NCI-H524 treated with DMSO at 0.1 percent for 48 hours (cell line): Measurements from ENCODE around the gene RASL10A.

Experiments
- DNase-seq: peaks from one replicate; lab custom pipeline; 2025; lab: John Stamatoyannopoulos, UW

RASL10A gene

DNA sequence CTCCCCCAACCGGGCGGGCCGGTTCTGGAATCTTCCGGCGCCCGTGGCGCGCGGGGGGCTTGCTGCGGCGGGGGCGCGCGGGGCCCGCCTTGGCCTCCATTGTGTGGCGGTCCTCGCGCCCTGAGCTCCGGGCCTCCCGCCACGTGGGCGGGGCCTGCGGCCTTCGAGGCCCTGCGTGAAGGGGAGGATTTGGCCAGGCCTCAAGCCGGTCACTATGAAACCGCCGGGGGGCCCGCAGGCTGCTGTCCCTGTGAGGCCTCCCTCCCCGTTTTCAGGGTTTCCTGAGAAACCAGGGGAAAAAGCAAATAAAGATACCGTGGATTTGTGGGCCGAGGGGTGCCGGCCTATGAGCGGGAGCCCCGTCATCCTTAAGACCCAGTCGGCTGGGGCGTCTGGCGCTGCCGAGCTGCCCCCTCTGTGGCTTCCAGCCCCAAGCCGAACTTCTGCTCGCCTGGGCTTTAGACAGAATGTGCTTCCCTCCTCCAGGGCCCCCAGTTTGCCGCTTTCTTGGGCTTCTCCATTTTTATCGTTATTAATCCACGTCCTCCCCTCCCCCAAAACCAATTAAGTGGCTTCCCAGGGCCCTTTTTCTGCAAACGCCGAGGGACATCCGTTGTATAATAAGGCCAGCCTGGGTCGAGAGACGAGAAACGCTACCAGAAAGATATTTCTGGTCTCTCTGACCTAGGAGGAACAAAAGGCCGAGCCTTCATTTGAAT is 46.8 kb downstream of the RASL10A start:
- no peak for DNase-seq

DNA sequence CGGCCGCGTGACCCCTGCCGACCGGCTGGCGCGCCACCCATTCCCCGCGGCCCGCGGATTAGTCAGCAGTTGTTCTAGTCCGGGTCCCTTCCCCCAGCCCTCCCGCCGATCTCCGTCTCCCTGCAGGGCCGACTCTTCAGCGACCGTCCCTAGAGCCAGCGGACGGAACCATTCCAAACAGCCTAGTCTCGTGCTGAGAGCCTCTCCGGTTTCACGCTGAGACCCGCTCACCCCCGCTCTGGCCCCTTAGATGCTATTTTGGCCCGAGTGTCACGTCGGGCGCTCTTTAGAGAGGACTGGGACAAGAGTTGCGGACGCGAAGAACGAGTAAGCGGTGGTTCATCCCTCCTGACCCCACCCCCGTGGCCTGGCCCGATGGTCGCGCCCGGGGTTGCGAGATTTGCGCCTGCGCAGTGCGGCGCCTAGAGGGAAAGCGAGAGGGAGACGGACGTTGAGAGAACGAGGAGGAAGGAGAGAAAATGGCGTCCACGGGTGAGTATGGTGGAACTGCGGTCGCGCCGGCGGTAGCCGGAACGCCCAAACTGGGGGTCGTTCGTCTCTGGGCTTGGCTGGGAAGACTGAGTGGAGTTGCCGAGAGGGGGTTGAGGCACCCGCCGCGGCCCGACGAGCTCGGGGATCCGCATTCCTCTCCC is 47.5 kb downstream of the RASL10A start, which contains the start of the genes EWSR1 and RHBDD3:
Gene EWSR1 (plus strand): TSS at position 411 of the 653 bp plus-strand sequence. CDS start 69 bp downstream, at position 480.
Gene RHBDD3 (minus strand): TSS at position 124 of the 653 bp plus-strand sequence. CDS start 2,355 bp downstream, outside the sequence.
- peak; percentile 83 for DNase-seq

DNA sequence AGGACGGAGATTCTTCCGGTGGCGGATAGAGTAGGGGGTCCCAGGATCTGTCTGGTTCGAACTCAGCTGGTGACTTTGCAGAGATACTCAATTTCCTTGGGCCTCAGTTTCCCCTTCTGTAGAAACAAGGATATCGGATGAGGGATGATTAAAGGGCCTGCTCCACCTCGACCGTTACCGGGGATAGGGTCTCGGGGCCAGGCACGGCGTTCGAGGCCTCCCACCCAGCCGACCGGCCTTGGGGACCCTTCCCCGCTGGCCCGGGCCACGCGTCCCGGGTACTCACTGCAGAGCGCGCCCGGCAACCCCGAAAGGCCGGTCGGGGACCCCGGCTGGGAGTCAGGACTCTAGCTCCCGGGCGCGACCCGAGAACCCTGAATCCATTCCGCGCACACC is 48.0 kb downstream of the RASL10A start:
- DNase-seq: no peak

DNA sequence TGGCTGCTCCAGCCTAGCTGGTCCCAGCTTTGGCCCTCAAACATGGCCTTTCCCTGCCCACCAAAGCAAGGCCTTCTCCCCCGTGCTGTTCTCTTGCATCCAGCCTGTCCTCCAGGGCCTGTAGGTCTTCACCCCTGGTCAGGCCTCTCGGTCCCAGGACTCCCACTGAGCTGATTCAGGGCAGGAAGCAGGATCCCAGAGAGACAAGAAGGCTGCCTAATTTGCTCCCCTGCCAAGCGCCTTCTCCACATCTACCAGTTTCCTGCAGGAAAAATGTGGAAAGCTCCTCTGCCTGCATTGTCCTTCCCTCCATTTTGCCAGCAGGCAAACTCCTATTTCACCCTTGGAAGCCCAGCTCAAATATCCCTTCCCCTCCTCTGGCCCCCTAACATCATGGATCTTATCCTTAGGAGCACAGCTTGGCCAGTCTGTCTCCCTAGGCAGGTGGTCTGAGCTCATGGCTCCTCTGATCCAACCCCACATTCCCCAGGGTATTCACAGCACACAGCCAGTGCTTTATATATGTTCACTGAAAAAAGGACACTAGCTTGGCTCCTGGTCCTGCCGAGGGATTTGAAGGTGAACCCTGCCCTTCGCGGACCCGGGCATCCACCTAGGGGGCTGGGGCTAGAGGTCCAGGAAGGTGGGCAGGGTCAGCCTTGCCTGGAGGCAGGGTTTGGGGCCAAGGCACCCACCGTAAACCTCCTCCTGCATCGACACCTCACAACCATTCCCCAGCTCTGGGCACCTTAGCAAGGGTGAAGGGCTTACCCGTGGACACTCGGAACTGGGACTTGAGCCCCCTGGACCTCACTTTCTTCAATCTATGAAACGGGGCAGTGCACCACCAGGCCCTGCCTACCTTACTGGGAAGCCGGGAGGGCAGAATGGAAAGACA is 48.7 kb downstream of the RASL10A start:
- DNase-seq: no peak

DNA sequence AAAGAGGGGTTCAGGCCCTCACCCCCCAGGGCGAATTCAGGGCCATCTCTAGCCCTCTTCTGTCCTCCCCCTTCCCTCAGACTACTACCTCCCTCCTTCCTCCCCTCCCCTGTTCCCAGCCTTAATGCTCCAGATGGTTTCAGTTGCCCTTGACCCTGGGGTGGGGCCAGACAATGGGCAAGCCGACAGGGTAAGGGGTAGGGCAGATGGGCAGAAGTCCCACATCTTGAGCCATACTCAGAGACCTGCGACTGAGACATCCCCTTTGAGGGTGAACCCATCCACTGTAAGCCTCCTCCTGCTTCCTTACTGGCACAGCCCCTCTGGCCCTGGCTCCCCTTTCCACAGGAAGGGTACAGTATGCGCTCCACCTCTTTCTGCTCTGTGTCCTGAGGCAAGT is 49.6 kb downstream of the RASL10A start:
- DNase-seq: no peak

DNA sequence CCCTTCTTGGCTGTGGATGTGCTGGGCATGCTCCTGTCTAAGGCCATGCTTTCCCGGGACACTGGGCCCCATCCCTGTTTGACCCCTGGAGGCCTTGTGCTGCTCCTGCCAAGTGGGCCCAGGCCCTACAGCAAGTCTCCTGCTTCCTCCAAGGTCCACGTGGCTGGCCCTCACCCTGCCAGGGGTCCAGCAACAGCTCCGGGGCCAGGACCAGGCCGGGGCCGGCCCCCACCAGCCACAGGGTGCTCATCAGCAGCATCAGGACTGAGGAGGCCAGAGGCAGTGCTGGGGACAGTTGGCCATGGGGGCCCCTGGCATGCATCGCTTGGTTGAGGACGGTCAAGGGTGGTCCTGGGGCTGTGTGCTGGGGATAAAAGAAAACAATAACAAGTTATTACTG is 50.2 kb downstream of the RASL10A start:
- no peak for DNase-seq

DNA sequence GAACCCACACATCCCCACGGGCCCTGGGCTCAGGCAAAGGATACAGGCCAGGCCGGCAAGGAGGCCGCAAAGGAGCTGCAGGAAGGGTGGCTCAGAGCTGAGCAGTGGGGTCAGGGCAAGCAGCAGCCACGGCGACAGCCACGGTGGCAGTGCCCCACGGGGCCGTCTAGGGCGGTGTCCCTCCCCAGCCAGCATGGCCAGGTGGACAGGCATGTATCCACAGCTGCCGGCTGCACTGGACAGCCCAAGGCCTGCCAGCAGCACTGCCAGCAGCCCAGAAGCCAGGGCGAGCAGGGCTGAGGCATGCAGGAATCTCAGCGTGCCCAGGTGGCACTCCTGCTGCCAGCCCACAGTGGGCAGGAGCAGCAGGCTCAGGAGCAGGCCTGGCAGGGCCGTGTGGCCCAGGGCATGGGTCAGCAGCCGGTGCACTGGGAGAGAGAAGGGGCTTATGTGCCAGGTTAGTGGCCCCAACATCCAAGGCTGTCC is 51.7 kb downstream of the RASL10A start:
- no peak for DNase-seq
